Sigmoid colon (tissue), 7 donors: ENCODE results near the gene DENND4B. TPM values are rescaled to one million over a fixed set of nuclear protein-coding genes. Genes with fewer than 3 reads are reported as not detected.
"Not testable (repeated sequence)": the region's sequence is repeated elsewhere in the genome, so short reads cannot be mapped to it uniquely, and the experiment has no call there.

Source experiments
- DNase-seq: peaks from one replicate; pipeline ENCODE4 v3.0.0-alpha.2; 2019
- H3K27ac ChIP-seq, 4 donors: fragments of 200-600 bp; sonication (generic); one replicate each; pipeline ENCODE4 v1.5.1; 2016 to 2019; ENCODE audit warnings: mild to moderate bottlenecking in 1 of 4
- H3K27me3 ChIP-seq, 3 donors: fragments of 200-600 bp; sonication (generic); one replicate each; pipeline ENCODE4 v1.5.1; 2019; ENCODE audit warnings: mild to moderate bottlenecking in 1 of 3
- H3K36me3 ChIP-seq, 4 donors: fragments of 200-600 bp; sonication (generic); one replicate each; pipeline ENCODE4 v1.5.1; 2016 to 2019
- H3K4me1 ChIP-seq, 4 donors: fragments of 200-600 bp; sonication (generic); one replicate each; pipeline ENCODE4 v1.5.1; 2017 to 2019
- H3K4me3 ChIP-seq, 4 donors: fragments of 200-600 bp; sonication (generic); one replicate each; pipeline ENCODE4 v1.5.1; 2017 to 2019; ENCODE audit warnings: mild to moderate bottlenecking in 2 of 4, moderate library complexity in 1 of 4
- H3K9me3 ChIP-seq, 4 donors: fragments of 200-600 bp in 3 of 4; sonication (generic) in 3 of 4; one replicate each; pipeline versions ENCODE4 v1.5.1 to v1.6.1; 2013 to 2019
- EP300 ChIP-seq, 4 donors: sonication (generic); formaldehyde crosslinking; IDR thresholded peaks; one replicate each; pipeline ENCODE4 v1.6.1; 2017; ENCODE audit warnings: antibody characterized with exemption in 4 of 4
- POLR2A ChIP-seq, 2 donors: fragments of 450-650 bp; IDR thresholded peaks; one replicate each; pipeline ENCODE4 v1.6.1; 2016; ENCODE audit warnings: antibody characterized with exemption in 2 of 2, mild to moderate bottlenecking in 2 of 2, moderate library complexity in 2 of 2
- POLR2AphosphoS5 ChIP-seq, 4 donors: sonication (generic); formaldehyde crosslinking; IDR thresholded peaks; one replicate each; pipeline ENCODE4 v1.6.1; 2017; ENCODE audit warnings: antibody characterized with exemption in 4 of 4
- WGBS, 2 donors: extraction: QIAGEN DNeasy Blood & Tissue Kit; methylation state at CpG; one replicate each; pipeline ENCODE4 v1.1.7; 2013; 5-methylcytosine and 5-hydroxymethylcytosine counted together
- intact Hi-C: fragments of 100-400 bp; cut with DNase I; formaldehyde crosslinking; loops from one replicate; pipeline ENCODE4 v1.15.1; 2023
- polyA plus RNA-seq, 3 donors: library from polyadenylated mRNA; stranded (reverse); fragments of 200-250 nt; gene quantifications; one replicate each; pipeline ENCODE4 v1.2.3, GENCODE V29; 2013
- total RNA-seq, 4 donors: library from RNA; depleted of rRNA; stranded (reverse); fragments of >200 nt; gene quantifications; one replicate each; pipeline ENCODE4 v1.1.0, GENCODE V29; 2016
- TF ChIP-seq, protein P1 (sequence below), 4 experiments: fragments of 450-650 bp in 3 of 4; fragments of 200-600 bp in 1 of 4; IDR thresholded peaks; one replicate each; pipeline ENCODE4 v1.5.1; 2016 to 2019; ENCODE audit warnings: antibody characterized with exemption in 4 of 4, mild to moderate bottlenecking in 3 of 4, moderate library complexity in 2 of 4
- donor health status: healthy with polysubstance abuse.
- donor health status: Bipolar disorder and iron deficiency.
- donor health status: healthy.

DENND4B gene
- total and polyA plus RNA-seq, 7 donors, result 4.9 to 41.6 (median 18.1) TPM

DNA sequence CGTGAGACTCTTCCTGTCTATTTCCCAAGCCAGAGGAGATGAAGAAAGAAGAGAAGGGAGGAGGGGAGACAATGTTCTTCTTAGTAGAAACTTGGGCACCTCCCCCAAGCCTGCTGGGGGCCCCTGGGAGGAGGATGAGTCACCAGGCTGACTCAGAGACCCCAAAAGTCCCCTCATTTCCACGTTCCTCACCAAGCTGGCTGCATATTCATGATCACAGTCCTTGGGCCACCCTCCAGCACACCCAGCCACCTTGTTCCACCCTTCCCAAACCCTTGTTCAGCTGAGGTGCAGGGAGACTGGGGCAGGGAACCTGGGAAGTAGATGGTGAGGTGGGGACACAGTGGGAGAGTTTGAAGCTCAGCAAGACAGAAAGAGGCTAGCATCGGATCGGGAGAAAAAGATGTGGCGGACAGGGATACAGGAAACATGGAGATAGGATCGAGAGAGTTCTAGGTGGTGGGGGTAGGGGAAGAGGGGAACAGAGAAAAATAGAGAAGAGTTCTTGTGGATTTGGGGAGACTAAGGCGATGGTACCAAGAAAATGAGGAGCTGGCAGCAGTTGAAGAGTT lies 38.9 kb upstream of the DENND4B start:
- H3K27me3 ChIP-seq, result no peaks in the 10 kb centered on the region
- H3K4me1 ChIP-seq, result peaks cover 0 to 33% (median 29%) of the 10 kb centered on the region in 4 donors
- H3K27ac ChIP-seq, result peak overlapping the region; percentile 86 to 95 (median 92)
- intact Hi-C loops, result loop anchor here (2.0 kb wide), 1 partner anchor 17 kb away; no protein-coding TSS in a partner anchor
- DNase-seq, result peak; percentile 86
- peak overlapping the region; percentile 58 to 64 (median 60) for H3K4me3 ChIP-seq
- H3K36me3 ChIP-seq, result peaks cover 0 to 28% (median 0%) of the 10 kb centered on the region in 4 donors
- WGBS, 2 donors, result 29 to 34% methylated on average over 7 of the region's 7 CpGs
- TF ChIP-seq POLR2AphosphoS5 (IDR thresholded peaks at IDR 0.05), result peak; percentile 8 to 46 (median 35)
- TF ChIP-seq POLR2A (IDR thresholded peaks at IDR 0.05), result no peak
- H3K9me3 ChIP-seq, result no peaks in the 10 kb centered on the region

DNA sequence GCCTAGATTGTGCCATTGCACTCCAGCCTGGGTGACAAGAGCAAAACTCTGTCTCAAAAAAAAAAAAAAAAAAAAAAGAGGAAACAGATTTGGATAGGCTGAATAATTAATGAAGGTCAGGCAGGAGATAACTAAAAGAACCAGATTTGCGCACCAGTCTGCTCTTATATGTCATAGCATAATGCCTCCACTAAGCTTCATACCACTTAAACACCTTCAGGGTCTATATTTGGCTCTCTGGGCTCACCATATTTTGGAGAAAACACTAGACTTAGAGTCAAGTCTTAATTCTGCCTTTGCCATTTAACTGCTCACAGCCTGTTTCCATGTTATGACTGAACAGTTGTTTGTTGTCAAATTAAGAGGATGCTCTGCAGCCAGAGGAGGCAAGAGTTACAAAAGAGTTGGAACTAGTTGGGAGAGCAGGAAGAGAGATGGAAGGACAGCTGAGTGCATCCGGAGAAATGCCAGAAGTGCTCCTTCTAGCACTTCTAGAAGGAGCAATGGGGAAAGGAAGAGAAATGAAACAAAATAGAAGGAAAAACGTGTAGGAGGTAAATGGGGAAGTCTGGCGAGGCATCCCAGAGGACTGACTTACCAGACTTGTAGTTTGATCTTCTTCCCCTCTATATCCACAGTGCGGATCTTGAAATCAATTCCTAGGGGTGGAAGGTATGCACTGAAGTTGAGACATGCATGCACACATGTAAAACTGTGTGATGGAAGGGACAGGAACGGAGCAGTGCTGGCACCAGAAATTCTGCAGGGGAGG lies 37.8 kb upstream of the DENND4B start:
- Histone ChIP-seq H3K36me3 (peaks cover 0 to 28% (median 0%) of the 10 kb centered on the region in 4 donors), H3K4me3 (peak overlapping the region in 3 of 4 donors; percentile 59 to 64 (median 60)), H3K27me3 (no peaks in the 10 kb centered on the region), H3K27ac (peak overlapping the region; percentile 86 to 95 (median 92)), H3K4me1 (peaks cover 0 to 27% (median 23%) of the 10 kb centered on the region in 4 donors), H3K9me3 (no peaks in the 10 kb centered on the region)
- TF ChIP-seq POLR2A (IDR thresholded peaks at IDR 0.05) (no peak), POLR2AphosphoS5 (IDR thresholded peaks at IDR 0.05) (peak in 2 of 4 donors; percentile 11 to 23)
- 69 to 82% methylated on average over 6 of the region's 6 CpGs for WGBS, 2 donors
- no peak for DNase-seq
- intact Hi-C loops, result loop anchor here (2.0 to 5.0 kb wide), 2 partner anchors 16 to 37 kb away; partner anchors contain the start of gene DENND4B

DNA sequence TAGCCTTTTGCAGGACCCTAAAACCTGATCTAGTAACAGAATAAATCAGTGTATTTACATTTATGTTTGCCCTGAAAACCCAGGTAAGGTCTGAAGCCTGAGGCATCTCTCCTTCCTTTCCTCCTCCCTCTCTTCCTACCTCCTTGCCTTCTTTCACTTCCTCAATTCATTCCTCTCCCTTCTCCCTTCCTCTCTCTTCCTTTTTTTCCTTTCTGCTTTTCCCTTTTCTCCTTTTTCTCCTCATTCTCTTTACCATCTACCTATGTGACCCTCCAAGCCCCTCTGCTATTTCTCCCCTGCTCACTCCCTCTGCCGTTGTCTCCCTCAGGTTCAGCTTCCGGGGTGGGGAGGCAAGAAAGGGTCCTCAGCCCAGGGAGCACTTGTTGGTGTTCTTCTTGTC lies 35.2 kb upstream of the DENND4B start:
- DNase-seq, H3K9me3 ChIP-seq, H3K4me3 ChIP-seq, H3K27ac ChIP-seq, H3K27me3 ChIP-seq: not testable (repeated sequence)
- Histone ChIP-seq H3K4me1 (peaks cover 0 to 34% (median 28%) of the 10 kb centered on the region in 4 donors), H3K36me3 (peaks cover 0 to 34% (median 0%) of the 10 kb centered on the region in 4 donors)
- intact Hi-C loops, result loop anchor here (5.0 kb wide), 1 partner anchor 34 kb away; the partner anchor contains the start of gene DENND4B
- 89 to 96% methylated on average over 2 of the region's 2 CpGs for WGBS, 2 donors

DNA sequence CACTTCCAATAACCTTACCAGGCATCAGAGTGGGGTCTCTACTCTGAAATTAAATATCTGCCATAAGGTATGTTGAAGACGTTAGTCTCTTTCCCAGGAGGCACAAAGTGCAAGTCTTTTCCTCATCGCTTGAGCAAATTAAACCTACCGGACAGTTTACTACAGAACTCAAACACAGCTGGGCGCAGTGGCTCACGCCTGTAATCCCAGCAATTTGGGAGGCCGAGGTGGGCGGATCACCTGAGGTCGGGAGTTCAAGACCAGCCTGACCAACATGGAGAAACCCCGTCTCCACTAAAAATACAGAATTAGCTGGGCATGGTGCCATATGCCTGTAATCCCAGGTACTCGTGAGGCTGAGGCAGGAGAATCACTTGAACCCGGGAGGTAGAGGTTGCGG lies 32.6 kb upstream of the DENND4B start:
- H3K4me1 ChIP-seq, result peaks cover 0 to 29% (median 23%) of the 10 kb centered on the region in 4 donors
- DNase-seq, H3K4me3 ChIP-seq, intact Hi-C loops, H3K9me3 ChIP-seq, H3K27me3 ChIP-seq: not testable (repeated sequence)
- WGBS, 2 donors, result 90 to 95% methylated on average over 12 of the region's 12 CpGs
- peak overlapping the region in 1 of 4 donors; percentile 93 for H3K27ac ChIP-seq
- H3K36me3 ChIP-seq, result peaks cover 0 to 56% (median 18%) of the 10 kb centered on the region in 4 donors

DNA sequence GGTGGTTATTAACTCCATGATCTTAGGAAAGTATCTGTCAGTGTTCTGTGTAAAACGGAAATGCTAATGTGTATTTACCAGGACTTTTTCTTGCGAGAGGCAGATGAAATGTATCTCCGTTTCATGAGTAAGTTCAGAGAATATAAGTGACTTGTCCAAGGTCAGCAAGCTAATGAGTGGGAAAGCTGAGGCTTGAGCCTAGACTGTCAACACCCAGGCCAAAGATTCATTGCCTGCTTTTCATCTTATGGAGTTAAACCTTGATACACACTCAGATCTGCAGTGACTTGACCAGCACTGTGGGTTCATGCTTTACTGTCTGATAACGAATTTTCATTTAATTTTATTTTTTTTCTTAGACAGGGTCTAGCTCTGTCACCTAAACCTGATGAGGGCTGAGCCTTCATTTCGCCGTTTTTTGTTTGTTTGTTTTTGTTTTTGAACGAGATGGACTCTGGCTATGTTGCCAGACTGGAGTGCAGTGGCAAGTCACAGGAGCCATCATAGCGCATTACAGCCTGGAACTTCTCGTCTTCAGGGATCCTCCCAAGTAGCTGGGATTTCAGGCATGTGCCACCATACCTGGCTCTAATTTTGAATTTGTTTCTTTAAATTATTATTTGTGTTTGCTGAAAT lies 31.9 kb upstream of the DENND4B start:
- DNase-seq, result no peak
- peak overlapping the region in 3 of 4 donors; percentile 76 to 92 (median 90) for H3K4me3 ChIP-seq
- peaks cover 0 to 62% (median 23%) of the 10 kb centered on the region in 4 donors for H3K36me3 ChIP-seq
- H3K27ac ChIP-seq, result peak overlapping the region; percentile 92 to 96 (median 92)
- peaks cover 0 to 28% (median 23%) of the 10 kb centered on the region in 4 donors for H3K4me1 ChIP-seq
- 39 to 66% methylated on average over 9 of the region's 9 CpGs for WGBS, 2 donors
- no peaks in the 10 kb centered on the region for H3K27me3 ChIP-seq
- no peaks in the 10 kb centered on the region for H3K9me3 ChIP-seq
- TF ChIP-seq, protein P1, sequence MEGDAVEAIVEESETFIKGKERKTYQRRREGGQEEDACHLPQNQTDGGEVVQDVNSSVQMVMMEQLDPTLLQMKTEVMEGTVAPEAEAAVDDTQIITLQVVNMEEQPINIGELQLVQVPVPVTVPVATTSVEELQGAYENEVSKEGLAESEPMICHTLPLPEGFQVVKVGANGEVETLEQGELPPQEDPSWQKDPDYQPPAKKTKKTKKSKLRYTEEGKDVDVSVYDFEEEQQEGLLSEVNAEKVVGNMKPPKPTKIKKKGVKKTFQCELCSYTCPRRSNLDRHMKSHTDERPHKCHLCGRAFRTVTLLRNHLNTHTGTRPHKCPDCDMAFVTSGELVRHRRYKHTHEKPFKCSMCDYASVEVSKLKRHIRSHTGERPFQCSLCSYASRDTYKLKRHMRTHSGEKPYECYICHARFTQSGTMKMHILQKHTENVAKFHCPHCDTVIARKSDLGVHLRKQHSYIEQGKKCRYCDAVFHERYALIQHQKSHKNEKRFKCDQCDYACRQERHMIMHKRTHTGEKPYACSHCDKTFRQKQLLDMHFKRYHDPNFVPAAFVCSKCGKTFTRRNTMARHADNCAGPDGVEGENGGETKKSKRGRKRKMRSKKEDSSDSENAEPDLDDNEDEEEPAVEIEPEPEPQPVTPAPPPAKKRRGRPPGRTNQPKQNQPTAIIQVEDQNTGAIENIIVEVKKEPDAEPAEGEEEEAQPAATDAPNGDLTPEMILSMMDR (IDR thresholded peaks at IDR 0.05), result no peak
- TF ChIP-seq POLR2A (IDR thresholded peaks at IDR 0.05) (no peak), EP300 (IDR thresholded peaks at IDR 0.05) (no peak), POLR2AphosphoS5 (IDR thresholded peaks at IDR 0.05) (no peak)
- intact Hi-C loops, result no loop called here

DNA sequence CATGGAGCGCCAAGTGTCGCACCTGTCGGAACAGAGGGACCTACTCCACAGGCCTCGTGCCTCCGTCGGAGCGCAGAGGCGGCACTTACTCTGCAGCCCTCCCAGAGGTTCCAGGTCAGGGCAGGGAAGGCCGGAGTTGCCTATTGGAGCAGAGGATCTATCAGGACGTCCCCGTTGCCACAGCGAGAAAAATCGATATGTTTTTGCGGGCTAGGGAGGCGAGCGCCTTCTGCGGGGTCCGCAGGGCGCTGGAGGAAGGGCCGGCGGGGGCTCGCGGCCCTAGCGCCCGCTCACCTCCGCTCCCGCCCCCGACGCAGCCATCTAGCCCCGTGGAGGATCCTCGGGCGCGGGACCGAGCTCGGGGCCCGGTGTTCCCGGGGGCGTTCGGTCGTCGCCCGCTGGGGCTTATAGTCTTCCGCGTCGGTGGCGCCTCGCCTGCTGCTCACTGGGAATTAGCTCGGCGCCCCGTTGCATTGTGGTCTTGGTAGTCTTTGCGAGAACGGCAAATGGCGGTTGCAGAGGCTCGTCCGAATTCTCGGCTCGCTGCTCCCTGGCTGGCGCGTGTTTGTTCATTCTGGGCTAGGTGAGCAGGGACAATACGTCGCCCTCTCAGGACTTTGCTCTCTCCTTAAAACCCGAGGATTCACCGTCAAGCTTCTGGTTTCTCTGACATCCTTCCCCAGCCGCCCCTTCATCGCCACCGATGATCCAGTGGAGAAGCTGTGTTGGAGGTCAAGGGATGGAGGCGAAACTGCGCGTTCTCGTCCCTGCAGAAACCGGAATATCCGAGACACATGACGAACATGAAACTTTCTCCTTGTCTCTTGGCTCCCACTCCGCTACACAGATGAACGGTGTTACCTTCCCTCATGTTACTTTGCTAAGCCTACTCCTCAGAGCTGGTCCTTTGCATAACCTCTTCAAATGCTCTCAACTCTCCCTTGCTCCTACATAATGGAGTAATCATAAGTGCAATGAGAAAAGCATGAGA lies 31.0 kb upstream of the DENND4B start, which contains the start of gene JTB:
Gene JTB, minus strand, starts transcription at position 425 of the 991 bp plus-strand sequence. Its CDS starts 422 bp downstream, at position 3.
- DNase-seq, result peak; percentile 93
- Histone ChIP-seq H3K36me3 (peaks cover 0 to 57% (median 23%) of the 10 kb centered on the region in 4 donors), H3K4me1 (peaks cover 0 to 28% (median 23%) of the 10 kb centered on the region in 4 donors), H3K9me3 (no peaks in the 10 kb centered on the region), H3K27me3 (no peaks in the 10 kb centered on the region), H3K27ac (peak within 1 kb of the TSS; percentile 92 to 96 (median 92)), H3K4me3 (peak within 1 kb of the TSS; percentile 76 to 99 (median 91))
- WGBS, 2 donors, result 0% methylated on average over 75 of the region's 75 CpGs
- intact Hi-C loops, result no loop called here
- TF ChIP-seq, protein P1 (IDR thresholded peaks at IDR 0.05), result no peak
- TF ChIP-seq POLR2A (IDR thresholded peaks at IDR 0.05) (peak; percentile 77 to 85), POLR2AphosphoS5 (IDR thresholded peaks at IDR 0.05) (peak; percentile 82 to 96 (median 95)), EP300 (IDR thresholded peaks at IDR 0.05) (no peak)
